ENCODE measurements around the gene ERMARD. TPM values are rescaled to one million over a fixed set of nuclear protein-coding genes. Genes with fewer than 3 reads are reported as not detected.

ERMARD gene
- 10 to 100 TPM; 27.2 to 44.9 TPM for total RNA-seq
- polyA plus RNA-seq (ENCODE audit: insufficient read length in 2 of 2), result 10 to 100 TPM; 31.9 to 38.2 TPM
- long read RNA-seq, donor 1, partial matches to known transcripts, result 0 of 4 reads
- long read RNA-seq, donor 1, other reads (novel, unspliced or antisense), result 0 of 4 reads
- long read RNA-seq, donor 2, partial matches to known transcripts, result 0 of 2 reads
- long read RNA-seq, donor 2, other reads (novel, unspliced or antisense), result 0 of 2 reads
- long read RNA-seq, donor 3, partial matches to known transcripts, result 0 of 2 reads
- long read RNA-seq, donor 3, other reads (novel, unspliced or antisense), result 0 of 2 reads
- long read RNA-seq, donor 4, partial matches to known transcripts, result 8 of 14 reads
- long read RNA-seq, donor 4, other reads (novel, unspliced or antisense), result 0 of 14 reads

DNA sequence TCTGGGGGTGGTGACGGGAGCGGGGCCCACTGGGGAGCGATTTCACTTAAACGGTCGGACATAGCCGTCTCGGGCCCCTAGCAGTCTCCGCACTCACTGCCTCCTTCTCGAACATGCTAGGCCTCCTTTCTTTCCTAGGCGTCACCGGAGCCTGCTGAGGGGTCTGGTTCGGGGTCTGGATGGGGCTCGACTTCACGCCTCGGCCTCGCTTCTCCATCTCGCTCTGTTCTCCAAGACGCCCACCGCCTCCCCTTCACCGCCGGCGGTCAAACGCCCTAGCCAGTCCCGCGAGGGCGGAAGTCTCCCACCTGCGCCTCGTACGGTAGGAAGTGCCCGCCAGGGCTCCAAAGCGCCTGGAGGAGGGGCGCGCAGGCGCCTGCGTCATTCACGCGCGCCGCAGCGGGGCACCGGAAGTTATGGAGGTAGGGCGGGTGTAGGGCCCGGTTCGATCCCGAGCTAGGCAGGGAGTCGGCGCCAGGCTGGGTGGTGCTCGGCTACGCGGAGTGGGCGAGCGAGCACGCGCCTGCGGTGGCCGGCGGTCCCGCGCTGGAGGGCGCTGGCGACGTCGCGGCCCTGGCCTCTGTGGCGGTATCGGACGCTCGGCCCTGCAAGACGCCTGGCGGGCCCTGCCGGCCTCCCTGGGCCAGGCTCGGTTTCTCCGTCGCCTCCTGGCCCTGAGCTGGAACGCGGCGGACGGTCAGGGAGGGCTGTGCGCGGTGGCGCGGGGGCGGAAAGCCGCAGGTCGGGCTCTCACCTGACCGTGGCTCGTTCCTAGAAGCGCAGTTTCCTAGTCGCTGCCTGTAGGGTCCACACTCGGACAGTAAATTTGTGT is at the start of gene ERMARD, which contains the start of gene DYNLT2:
ERMARD (plus strand) TSS at position 381 of the 832 bp plus-strand sequence; CDS start at position 417, 36 bp downstream.
DYNLT2 (minus strand) TSS at position 331 of the 832 bp plus-strand sequence; CDS start at position 217, 114 bp downstream.
- under 1% methylated on average over 87 of the region's 90 CpGs for WGBS (ENCODE audit: insufficient coverage)
- Histone ChIP-seq H3K4me3 (ENCODE audit: low read depth, low read length) (peak within 1 kb of the TSS; percentile 80), H3K27me3 (ENCODE audit: control insufficient read depth, insufficient read depth, low read length) (no peaks in the 10 kb centered on the region), H3K4me1 (ENCODE audit: control insufficient read depth, insufficient read depth, low read length) (peaks cover 8% of the 10 kb centered on the region), H3K9me3 (ENCODE audit: control insufficient read depth, insufficient read depth, low read length) (peaks cover 2% of the 10 kb centered on the region), H3K36me3 (ENCODE audit: control insufficient read depth, insufficient read depth, low read length) (no peaks in the 10 kb centered on the region), H3K27ac (ENCODE audit: low read depth, low read length) (peak within 1 kb of the TSS; percentile 93)
- DNase-seq (ENCODE audit: low read depth in 4 of 6, low spot score in 6 of 6), result peak; percentile 89 to 98 (median 94)

DNA sequence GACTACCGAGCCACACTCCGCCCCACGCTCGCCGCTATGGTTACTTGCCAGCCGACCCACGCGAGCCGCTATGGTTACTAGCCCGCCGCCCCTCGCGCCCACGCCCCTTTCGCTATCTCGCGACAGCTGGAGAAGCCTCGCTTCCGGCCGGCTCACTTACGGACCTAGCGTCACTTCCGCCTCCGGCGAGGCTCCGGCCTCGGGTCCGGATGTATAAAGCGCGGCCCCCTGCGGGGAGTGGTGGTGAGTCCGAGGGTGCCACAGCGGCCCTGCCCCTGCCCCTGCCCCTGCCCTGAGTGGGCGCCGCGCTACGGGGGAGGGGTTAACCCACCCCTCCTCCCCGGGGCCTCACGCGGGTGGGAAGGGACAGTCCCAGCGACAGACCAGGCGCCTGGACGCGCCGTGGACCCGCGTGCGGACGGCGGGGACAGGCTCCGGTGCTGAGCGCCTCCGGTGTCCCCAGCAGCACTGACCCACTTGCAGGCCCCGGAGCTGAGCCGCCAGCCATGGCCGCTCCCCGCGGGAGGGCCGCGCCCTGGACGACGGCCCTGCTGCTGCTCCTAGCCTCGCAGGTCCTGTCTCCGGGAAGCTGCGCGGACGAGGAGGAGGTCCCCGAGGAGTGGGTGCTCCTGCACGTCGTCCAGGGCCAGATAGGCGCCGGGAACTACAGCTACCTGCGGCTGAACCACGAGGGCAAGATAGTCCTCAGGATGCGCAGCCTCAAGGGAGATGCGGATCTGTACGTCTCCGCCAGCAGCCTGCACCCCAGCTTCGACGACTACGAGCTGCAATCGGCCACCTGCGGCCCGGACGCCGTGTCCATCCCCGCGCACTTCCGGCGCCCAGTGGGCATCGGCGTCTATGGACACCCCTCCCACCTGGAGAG is 49.2 kb upstream of the ERMARD start, which contains the start of the genes C6orf120 and WDR27:
C6orf120 (plus strand) TSS at position 173 of the 886 bp plus-strand sequence; CDS start at position 507, 334 bp downstream.
WDR27 (minus strand) TSS at position 76 of the 886 bp plus-strand sequence. CDS start 13,024 bp downstream, outside the sequence.
- H3K9me3 ChIP-seq (ENCODE audit: control insufficient read depth, insufficient read depth, low read length), result no peaks in the 10 kb centered on the region
- WGBS (ENCODE audit: insufficient coverage), result under 1% methylated on average over 92 of the region's 92 CpGs
- peak within 1 kb of the TSS; percentile 86 for H3K27ac ChIP-seq (ENCODE audit: low read depth, low read length)
- peaks cover 11% of the 10 kb centered on the region for H3K4me1 ChIP-seq (ENCODE audit: control insufficient read depth, insufficient read depth, low read length)
- H3K27me3 ChIP-seq (ENCODE audit: control insufficient read depth, insufficient read depth, low read length), result no peaks in the 10 kb centered on the region
- H3K36me3 ChIP-seq (ENCODE audit: control insufficient read depth, insufficient read depth, low read length), result peaks cover 12% of the 10 kb centered on the region
- peak within 1 kb of the TSS; percentile 84 for H3K4me3 ChIP-seq (ENCODE audit: low read depth, low read length)
- DNase-seq (ENCODE audit: low read depth in 4 of 6, low spot score in 6 of 6), result peak; percentile 80 to 98 (median 92)

DNA sequence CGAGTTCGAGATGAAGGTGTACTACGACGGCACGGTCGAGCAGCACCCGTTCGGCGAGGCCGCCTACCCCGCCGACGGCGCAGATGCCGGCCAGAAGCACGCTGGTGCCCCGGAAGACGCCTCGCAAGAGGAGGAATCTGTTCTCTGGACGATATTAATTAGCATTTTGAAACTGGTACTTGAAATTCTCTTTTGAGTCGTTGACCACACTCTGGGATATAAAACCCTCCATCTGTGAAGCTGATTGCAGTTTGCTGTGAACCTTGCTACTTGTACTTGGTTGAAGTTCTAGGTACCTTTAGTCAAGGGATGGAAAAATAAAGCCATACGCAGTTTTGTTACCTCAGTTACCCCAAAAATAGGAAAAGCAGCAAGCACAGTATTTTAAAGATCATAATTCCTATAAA is 48.6 kb upstream of the ERMARD start:
- DNase-seq (ENCODE audit: low read depth in 4 of 6, low spot score in 6 of 6), result no peak
- under 1% methylated on average over 19 of the region's 22 CpGs for WGBS (ENCODE audit: insufficient coverage)
- H3K27me3 ChIP-seq (ENCODE audit: control insufficient read depth, insufficient read depth, low read length), result no peaks in the 10 kb centered on the region

DNA sequence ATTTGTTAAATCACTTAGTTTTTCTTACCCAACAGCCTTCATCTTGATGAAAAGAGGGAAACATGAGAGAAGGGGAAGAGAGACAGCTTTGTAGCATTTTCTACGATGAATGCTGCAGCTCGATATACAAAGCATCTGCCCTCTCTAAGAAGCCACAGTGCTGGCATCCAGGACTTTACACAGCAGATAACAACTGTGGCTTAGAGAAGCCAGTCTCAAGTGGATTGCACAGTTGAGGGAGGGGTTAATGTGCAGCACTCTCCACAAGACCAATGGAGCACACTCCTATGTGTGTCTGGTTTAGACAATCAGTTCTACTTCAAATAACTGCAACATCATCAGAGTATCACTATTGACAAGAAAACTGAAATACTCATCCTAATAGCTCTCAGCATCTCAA is 43.6 kb upstream of the ERMARD start:
- DNase-seq (ENCODE audit: low read depth in 4 of 6, low spot score in 6 of 6), result peak in 1 of 6 donors; percentile 26
- WGBS (ENCODE audit: insufficient coverage), result no CpG with 5 or more reads among the region's 2 CpGs
- no peak overlapping the region for H3K4me3 ChIP-seq (ENCODE audit: low read depth, low read length)

More for the DNA sequence above, 48.6 kb upstream of the ERMARD start:
- Histone ChIP-seq H3K36me3 (ENCODE audit: control insufficient read depth, insufficient read depth, low read length) (peaks cover 12% of the 10 kb centered on the region), H3K4me1 (ENCODE audit: control insufficient read depth, insufficient read depth, low read length) (peaks cover 11% of the 10 kb centered on the region), H3K4me3 (ENCODE audit: low read depth, low read length) (peak overlapping the region; percentile 84), H3K9me3 (ENCODE audit: control insufficient read depth, insufficient read depth, low read length) (no peaks in the 10 kb centered on the region), H3K27ac (ENCODE audit: low read depth, low read length) (peak overlapping the region; percentile 86)

DNA sequence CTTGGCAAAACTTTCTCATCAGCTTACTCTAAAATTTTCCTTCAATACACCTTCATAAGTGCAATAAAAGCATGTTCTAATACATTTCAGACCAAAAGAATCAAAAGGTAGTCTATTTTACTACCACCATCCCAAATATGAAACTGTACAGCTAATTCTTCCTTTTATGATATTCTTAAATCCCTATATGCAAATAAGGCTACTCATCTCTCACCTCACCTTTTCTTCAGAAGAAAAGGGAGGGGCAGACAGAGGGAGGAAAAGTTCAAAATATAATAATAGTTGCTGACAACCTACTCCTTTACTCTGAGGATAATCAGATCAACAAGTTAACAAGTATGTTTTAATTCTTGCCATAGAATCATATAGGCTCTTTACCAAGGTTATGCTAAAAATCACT is 42.1 kb upstream of the ERMARD start:
- Histone ChIP-seq H3K27me3 (ENCODE audit: control insufficient read depth, insufficient read depth, low read length) (no peaks in the 10 kb centered on the region), H3K27ac (ENCODE audit: low read depth, low read length) (no peak overlapping the region), H3K9me3 (ENCODE audit: control insufficient read depth, insufficient read depth, low read length) (no peaks in the 10 kb centered on the region), H3K4me3 (ENCODE audit: low read depth, low read length) (no peak overlapping the region), H3K4me1 (ENCODE audit: control insufficient read depth, insufficient read depth, low read length) (no peaks in the 10 kb centered on the region), H3K36me3 (ENCODE audit: control insufficient read depth, insufficient read depth, low read length) (peaks cover 12% of the 10 kb centered on the region)
- no peak for DNase-seq (ENCODE audit: low read depth in 4 of 6, low spot score in 6 of 6)

More for the DNA sequence above, 43.6 kb upstream of the ERMARD start:
- H3K27me3 ChIP-seq (ENCODE audit: control insufficient read depth, insufficient read depth, low read length), result no peaks in the 10 kb centered on the region
- H3K36me3 ChIP-seq (ENCODE audit: control insufficient read depth, insufficient read depth, low read length), result peaks cover under 1% of the 10 kb centered on the region
- H3K9me3 ChIP-seq (ENCODE audit: control insufficient read depth, insufficient read depth, low read length), result no peaks in the 10 kb centered on the region
- peaks cover 2% of the 10 kb centered on the region for H3K4me1 ChIP-seq (ENCODE audit: control insufficient read depth, insufficient read depth, low read length)
- H3K27ac ChIP-seq (ENCODE audit: low read depth, low read length), result no peak overlapping the region

DNA sequence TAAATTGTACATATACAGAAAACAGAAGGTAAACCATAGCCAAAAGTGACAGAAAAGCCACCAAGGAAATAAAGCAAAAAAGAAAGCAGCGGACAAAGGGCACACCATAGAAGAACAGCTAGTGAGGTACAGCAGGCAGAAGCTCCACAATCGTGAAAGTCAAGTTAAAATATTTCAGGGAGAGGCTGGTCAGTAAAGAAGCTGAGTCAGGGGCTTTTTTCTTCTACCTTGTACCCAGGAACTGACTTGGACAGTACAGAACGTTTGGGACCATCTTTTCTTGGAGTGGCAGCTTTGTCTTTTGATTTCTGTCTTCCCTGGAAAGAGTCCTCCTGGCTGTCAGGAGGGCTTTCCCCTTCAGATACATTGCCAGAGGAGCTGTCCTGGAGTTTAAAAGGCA is 41.4 kb upstream of the ERMARD start:
- Histone ChIP-seq H3K4me1 (ENCODE audit: control insufficient read depth, insufficient read depth, low read length) (no peaks in the 10 kb centered on the region), H3K4me3 (ENCODE audit: low read depth, low read length) (no peak overlapping the region), H3K36me3 (ENCODE audit: control insufficient read depth, insufficient read depth, low read length) (peaks cover 18% of the 10 kb centered on the region), H3K9me3 (ENCODE audit: control insufficient read depth, insufficient read depth, low read length) (no peaks in the 10 kb centered on the region), H3K27me3 (ENCODE audit: control insufficient read depth, insufficient read depth, low read length) (no peaks in the 10 kb centered on the region), H3K27ac (ENCODE audit: low read depth, low read length) (no peak overlapping the region)
- 80% methylated on average over 2 of the region's 3 CpGs for WGBS (ENCODE audit: insufficient coverage)
- no peak for DNase-seq (ENCODE audit: low read depth in 4 of 6, low spot score in 6 of 6)

DNA sequence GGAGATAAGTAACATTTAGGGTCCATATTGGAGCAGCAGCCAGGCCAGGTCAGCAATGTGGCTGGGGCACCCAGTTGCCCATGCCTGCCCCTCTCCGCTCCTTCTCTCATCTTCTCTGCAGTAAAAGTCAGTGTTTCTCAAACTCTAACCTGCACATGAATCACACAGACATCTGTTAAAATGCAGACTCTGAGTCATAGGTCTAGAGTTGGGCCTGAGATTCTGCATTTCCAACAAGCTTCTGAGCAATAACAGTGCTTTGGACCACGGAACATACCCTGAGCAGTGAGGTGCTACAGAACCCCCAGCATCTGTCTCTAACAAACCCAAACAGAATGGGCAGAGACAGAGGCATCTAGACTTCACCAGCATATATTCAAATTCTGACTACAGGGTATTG is 37.2 kb upstream of the ERMARD start:
- H3K9me3 ChIP-seq (ENCODE audit: control insufficient read depth, insufficient read depth, low read length), result no peaks in the 10 kb centered on the region
- H3K27me3 ChIP-seq (ENCODE audit: control insufficient read depth, insufficient read depth, low read length), result no peaks in the 10 kb centered on the region
- no peak for DNase-seq (ENCODE audit: low read depth in 4 of 6, low spot score in 6 of 6)
- H3K36me3 ChIP-seq (ENCODE audit: control insufficient read depth, insufficient read depth, low read length), result peaks cover 30% of the 10 kb centered on the region
- no peaks in the 10 kb centered on the region for H3K4me1 ChIP-seq (ENCODE audit: control insufficient read depth, insufficient read depth, low read length)
- no peak overlapping the region for H3K4me3 ChIP-seq (ENCODE audit: low read depth, low read length)
- WGBS (ENCODE audit: insufficient coverage), result 92% methylated on average over 2 of the region's 2 CpGs
- no peak overlapping the region for H3K27ac ChIP-seq (ENCODE audit: low read depth, low read length)

DNA sequence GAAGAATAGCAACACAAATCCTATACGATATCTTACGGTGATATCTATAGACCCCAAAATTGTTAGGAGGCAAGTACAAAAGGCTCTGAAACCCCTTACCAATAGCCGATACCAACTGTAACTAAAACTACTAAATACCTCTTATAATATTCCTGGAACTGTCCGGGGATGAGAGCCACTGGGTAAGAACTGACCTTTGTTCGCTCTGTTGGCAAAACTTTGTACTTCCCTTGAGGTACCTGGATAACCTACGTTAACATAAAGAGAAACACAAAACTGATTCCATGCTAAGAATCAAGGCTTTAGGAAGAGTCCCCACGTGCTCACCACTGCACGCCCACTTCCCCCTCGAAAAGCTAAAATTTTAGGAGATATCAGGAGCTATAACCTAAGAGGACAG is 36.8 kb upstream of the ERMARD start:
- no peak overlapping the region for H3K4me3 ChIP-seq (ENCODE audit: low read depth, low read length)
- H3K27ac ChIP-seq (ENCODE audit: low read depth, low read length), result no peak overlapping the region
- peaks cover 30% of the 10 kb centered on the region for H3K36me3 ChIP-seq (ENCODE audit: control insufficient read depth, insufficient read depth, low read length)
- H3K27me3 ChIP-seq (ENCODE audit: control insufficient read depth, insufficient read depth, low read length), result no peaks in the 10 kb centered on the region
- 99% methylated on average over 6 of the region's 9 CpGs for WGBS (ENCODE audit: insufficient coverage)
- H3K9me3 ChIP-seq (ENCODE audit: control insufficient read depth, insufficient read depth, low read length), result no peaks in the 10 kb centered on the region
- no peak for DNase-seq (ENCODE audit: low read depth in 4 of 6, low spot score in 6 of 6)
- no peaks in the 10 kb centered on the region for H3K4me1 ChIP-seq (ENCODE audit: control insufficient read depth, insufficient read depth, low read length)

DNA sequence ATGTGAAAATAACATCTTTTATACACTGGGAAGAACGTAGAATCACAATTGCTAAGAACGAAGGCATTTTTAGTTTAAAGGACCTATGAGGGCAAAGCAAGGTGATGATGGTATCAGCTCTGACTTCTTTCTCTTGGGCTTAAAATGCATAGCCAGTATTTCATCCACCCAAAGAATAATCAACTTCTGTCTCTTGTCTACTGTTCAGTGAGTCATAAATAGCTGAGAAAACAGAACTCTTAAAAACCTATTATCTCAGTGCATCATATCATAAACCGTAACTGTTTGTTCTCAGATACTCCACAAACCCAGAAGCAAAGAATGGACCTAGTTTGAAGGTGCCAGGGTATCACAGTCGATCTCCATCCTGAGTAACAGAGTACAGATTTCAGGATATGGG is 32.3 kb upstream of the ERMARD start:
- Histone ChIP-seq H3K4me3 (ENCODE audit: low read depth, low read length) (no peak overlapping the region), H3K27me3 (ENCODE audit: control insufficient read depth, insufficient read depth, low read length) (no peaks in the 10 kb centered on the region), H3K4me1 (ENCODE audit: control insufficient read depth, insufficient read depth, low read length) (peaks cover 9% of the 10 kb centered on the region), H3K36me3 (ENCODE audit: control insufficient read depth, insufficient read depth, low read length) (peaks cover 20% of the 10 kb centered on the region), H3K27ac (ENCODE audit: low read depth, low read length) (no peak overlapping the region), H3K9me3 (ENCODE audit: control insufficient read depth, insufficient read depth, low read length) (no peaks in the 10 kb centered on the region)
- 0% methylated on average over 1 of the region's 4 CpGs for WGBS (ENCODE audit: insufficient coverage)
- DNase-seq (ENCODE audit: low read depth in 4 of 6, low spot score in 6 of 6), result no peak
